CD14-positive monocyte (primary cell): ENCODE results near the gene CKS1B. TPM values are rescaled to one million over a fixed set of nuclear protein-coding genes. Genes with fewer than 3 reads are reported as not detected.

ENCODE experiments used
- DNase-seq, 3 donors: peaks; one replicate each; pipeline ENCODE4 v3.0.0-alpha.2; 2011 to 2022
- H2AFZ ChIP-seq: 2 replicates; pipeline ENCODE4 v1.6.0; 2012; ENCODE audit warnings: mild to moderate bottlenecking, low read depth, low read length, inconsistent platforms; ENCODE audit not compliant: insufficient read depth, poor library complexity, severe bottlenecking
- H3K27ac ChIP-seq, 2 donors: 1 replicate in 1 of 2; 2 replicates in 1 of 2; pipeline ENCODE4 v1.5.1; 2012 to 2013; ENCODE audit warnings: low read length in 2 of 2, control low read depth in 1 of 2, inconsistent platforms in 1 of 2, low read depth in 1 of 2, mild to moderate bottlenecking in 1 of 2
- H3K27me3 ChIP-seq, 2 donors: one replicate each; pipeline versions ENCODE4 v1.6.0 to v1.6.1; 2011 to 2013; ENCODE audit warnings: low read length in 2 of 2; ENCODE audit not compliant: control insufficient read depth in 2 of 2, insufficient read depth in 2 of 2
- H3K36me3 ChIP-seq, 2 donors: replicated peaks in 1 of 2; 1 replicate in 1 of 2; 2 replicates in 1 of 2; pipeline versions ENCODE4 v1.5.1 to v1.6.1; 2012 to 2013; ENCODE audit warnings: low read length in 2 of 2, control low read depth in 1 of 2, inconsistent platforms in 1 of 2, mild to moderate bottlenecking in 1 of 2; ENCODE audit not compliant: insufficient read depth in 2 of 2, control insufficient read depth in 1 of 2
- H3K4me1 ChIP-seq, 2 donors: 1 replicate in 1 of 2; 2 replicates in 1 of 2; pipeline versions ENCODE4 v1.5.1 to v1.6.1; 2012 to 2013; ENCODE audit warnings: low read length in 2 of 2, control low read depth in 1 of 2, inconsistent platforms in 1 of 2, mild to moderate bottlenecking in 1 of 2, moderate library complexity in 1 of 2; ENCODE audit not compliant: insufficient read depth in 2 of 2, control insufficient read depth in 1 of 2
- H3K4me2 ChIP-seq: replicated peaks from 2 replicates; pipeline ENCODE3; 2012; ENCODE audit warnings: low read length, moderate library complexity, mild to moderate bottlenecking; ENCODE audit not compliant: poor library complexity, severe bottlenecking; ENCODE audit errors: extremely low read depth
- H3K4me3 ChIP-seq, 3 experiments: fragments of 200-600 bp in 1 of 3; sonication (generic) in 1 of 3; replicated peaks in 1 of 3; 1 replicate in 2 of 3; 2 replicates in 1 of 3; pipeline ENCODE4 v1.5.1; 2011 to 2013; ENCODE audit warnings: low read length in 3 of 3, mild to moderate bottlenecking in 3 of 3, control low read depth in 2 of 3, low read depth in 2 of 3, inconsistent platforms in 1 of 3, moderate library complexity in 1 of 3
- H3K79me2 ChIP-seq: 2 replicates; pipeline ENCODE4 v1.6.0; 2012; ENCODE audit warnings: mild to moderate bottlenecking, control low read depth, inconsistent platforms, low read length, moderate library complexity; ENCODE audit not compliant: insufficient read depth
- H3K9ac ChIP-seq: 2 replicates; pipeline ENCODE4 v1.6.0; 2017; ENCODE audit warnings: low read length, mild to moderate bottlenecking; ENCODE audit not compliant: insufficient read depth, poor library complexity, severe bottlenecking
- H3K9me3 ChIP-seq, 2 donors: replicated peaks in 1 of 2; 1 replicate in 1 of 2; 2 replicates in 1 of 2; pipeline versions ENCODE4 v1.5.1 to v1.6.1; 2012 to 2013; ENCODE audit warnings: low read length in 2 of 2, control low read depth in 1 of 2; ENCODE audit not compliant: control insufficient read depth in 1 of 2, insufficient read depth in 1 of 2
- H4K20me1 ChIP-seq: 2 replicates; pipeline ENCODE4 v1.6.0; 2012; ENCODE audit warnings: mild to moderate bottlenecking, low read length, control low read depth, moderate library complexity; ENCODE audit not compliant: insufficient read depth
- H3K27ac Mint-ChIP-seq, 7 donors: one replicate each; pipeline ENCODE4 v1.8.0; 2020; ENCODE audit warnings: mild to moderate bottlenecking in 7 of 7, mixed read lengths in 7 of 7, moderate library complexity in 6 of 7, inconsistent platforms in 2 of 7
- H3K27me3 Mint-ChIP-seq, 3 donors: one replicate each; pipeline ENCODE4 v1.8.0; 2021 to 2022; ENCODE audit warnings: low read depth in 3 of 3, mild to moderate bottlenecking in 3 of 3, mixed read lengths in 3 of 3, moderate library complexity in 3 of 3, inconsistent platforms in 1 of 3
- H3K36me3 Mint-ChIP-seq, 2 donors: one replicate each; pipeline ENCODE4 v1.8.0; 2020; ENCODE audit warnings: mixed read lengths in 2 of 2, inconsistent platforms in 1 of 2, mild to moderate bottlenecking in 1 of 2
- H3K4me1 Mint-ChIP-seq: one replicate; pipeline ENCODE4 v1.8.0; 2020; ENCODE audit warnings: mild to moderate bottlenecking, mixed read lengths
- H3K4me3 Mint-ChIP-seq, 2 donors: one replicate each; pipeline ENCODE4 v1.8.0; 2020; ENCODE audit warnings: mild to moderate bottlenecking in 2 of 2, mixed read lengths in 2 of 2, moderate library complexity in 1 of 2
- H3K9me3 Mint-ChIP-seq, 7 donors: one replicate each; pipeline ENCODE4 v1.8.0; 2020 to 2022; ENCODE audit warnings: mixed read lengths in 7 of 7, mild to moderate bottlenecking in 6 of 7, moderate library complexity in 6 of 7, inconsistent platforms in 2 of 7
- CTCF ChIP-seq: fragments of 200-600 bp; IDR thresholded peaks from one replicate; pipeline ENCODE4 v1.8.0; 2022; ENCODE audit warnings: antibody characterized with exemption, mild to moderate bottlenecking
- WGBS: methylation state at CpG from one replicate; pipeline ENCODE4 v1.1.5; 2013; ENCODE audit warnings: missing lambda C conversion rate; ENCODE audit not compliant: insufficient coverage; 5-methylcytosine and 5-hydroxymethylcytosine counted together
- intact Hi-C, 2 donors: fragments of 100-400 bp; cut with micrococcal nuclease; formaldehyde crosslinking; loops; one replicate each; pipeline versions ENCODE4 v1.15.0 to v1.15.1; 2023
- polyA plus RNA-seq, 3 donors: library from polyadenylated mRNA; depleted of rRNA in 1 of 3; unstranded in 2 of 3; stranded (reverse) in 1 of 3; fragments of 300-500 nt in 2 of 3; fragments of >200 nt in 1 of 3; fragmentation: Illumina TruSeq in 2 of 3; gene quantifications; 1 replicate in 2 of 3; 2 replicates in 1 of 3; pipeline ENCODE4 v1.2.3, GENCODE V29; 2012 to 2021

CKS1B gene
- polyA plus RNA-seq, 3 donors, result 9.4 to 22.6 (median 18.0) TPM

- intact Hi-C loops, result loop anchor here in 1 of 2 donors (10.0 kb wide), 1 partner anchor 382 kb away; the partner anchor contains the start of gene UBE2Q1
These were observed 37.9 kb upstream of the CKS1B start, which contains the start of gene PMVK for GRCh38 chr1:154936555-154937084. Gene PMVK (minus strand): TSS chr1:154936719. CDS start chr1:154936685, 34 bp downstream.

More at GRCh38 chr1:154936555-154937084, 37.9 kb upstream of the CKS1B start, which contains the start of gene PMVK:
- Histone ChIP-seq H3K27me3 (no peaks in the 10 kb centered on the region), H3K4me1 (peaks cover 29 to 42% of the 10 kb centered on the region in 2 donors), H3K36me3 (peaks cover 3 to 7% of the 10 kb centered on the region in 2 donors), H3K27ac (peak within 1 kb of the TSS; percentile 97 to 100), H2AFZ (peak within 1 kb of the TSS; percentile 90), H3K79me2 (peaks cover 15% of the 10 kb centered on the region), H3K9ac (peak within 1 kb of the TSS; percentile 95), H3K4me2 (peak within 1 kb of the TSS; percentile 90), H3K4me3 (peak within 1 kb of the TSS; percentile 53 to 78 (median 76)), H4K20me1 (no peaks in the 10 kb centered on the region), H3K9me3 (no peaks in the 10 kb centered on the region)
- Mint-ChIP-seq H3K27me3 (peaks cover 0 to 2% (median 0%) of the 10 kb centered on the region in 3 donors), H3K27ac (peak within 1 kb of the TSS; percentile 99 to 100 (median 99)), H3K9me3 (peaks cover 0 to 2% (median 0%) of the 10 kb centered on the region in 7 donors), H3K36me3 (peaks cover 5 to 9% of the 10 kb centered on the region in 2 donors), H3K4me1 (peaks cover 56% of the 10 kb centered on the region), H3K4me3 (peak within 1 kb of the TSS; percentile 98 to 99)
- DNase-seq, result peak; percentile 91 to 96 (median 95)
- no peak for TF ChIP-seq CTCF
- 1% methylated on average over 29 of the region's 45 CpGs for WGBS
